HG03457 (cell line): ENCODE data around the gene SLC17A6.

Experiments
- ATAC-seq: cut with Tn5 transposase; IDR thresholded peaks from one replicate; pipeline ENCODE4 v1.9.1; 2021; ENCODE audit warnings: moderate number of reproducible peaks; ENCODE audit not compliant: unreplicated experiment

SLC17A6 gene

GRCh38 chr11:22389526-22390282 lies 51.5 kb downstream of the SLC17A6 start:
- ATAC-seq, result no peak

GRCh38 chr11:22390283-22390655 lies 52.1 kb downstream of the SLC17A6 start:
- no peak for ATAC-seq

DNA sequence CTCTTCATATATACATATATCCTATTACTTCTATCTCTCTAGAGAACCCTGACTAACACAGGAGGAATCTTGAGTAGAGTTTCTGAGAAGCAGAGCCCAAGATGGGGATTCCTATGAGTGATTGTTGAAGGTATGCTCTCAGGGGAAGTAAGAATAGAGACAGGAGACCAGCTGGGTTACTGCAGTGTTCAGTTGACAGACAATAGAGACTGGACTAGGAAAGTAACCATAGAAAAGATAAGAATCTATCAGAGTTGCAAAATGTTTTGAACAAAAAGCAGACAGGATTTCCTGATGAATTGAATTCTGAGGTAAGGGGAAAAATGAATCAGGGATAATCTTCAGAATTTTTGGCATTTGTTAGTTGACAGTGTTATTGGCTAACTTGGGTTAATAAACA lies 54.4 kb downstream of the SLC17A6 start:
- ATAC-seq, result no peak

- no peak for ATAC-seq
Observed at GRCh38 chr11:22405377-22405776, 67.2 kb downstream of the SLC17A6 start.

- no peak for ATAC-seq
Observed at GRCh38 chr11:22407267-22407666, 69.1 kb downstream of the SLC17A6 start.

DNA sequence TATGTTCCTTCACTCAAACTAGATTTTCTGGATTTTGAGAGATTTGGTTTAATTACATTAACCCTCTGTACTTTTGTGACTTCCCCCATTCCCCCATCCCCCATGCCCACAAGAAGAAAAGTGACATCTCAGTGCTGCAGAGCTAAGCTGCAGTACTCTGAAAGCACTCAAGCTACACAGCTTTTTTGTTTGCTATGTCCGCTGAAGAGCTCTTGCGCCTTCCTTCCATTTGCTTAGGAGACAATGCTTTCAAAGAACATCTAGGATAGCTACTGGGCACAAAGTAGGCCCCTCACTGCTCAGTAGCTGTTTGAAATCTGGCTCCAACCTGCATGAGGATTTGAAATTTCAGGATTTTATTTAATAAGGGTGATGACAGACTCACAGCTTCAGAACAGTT lies 69.7 kb downstream of the SLC17A6 start:
- no peak for ATAC-seq

DNA sequence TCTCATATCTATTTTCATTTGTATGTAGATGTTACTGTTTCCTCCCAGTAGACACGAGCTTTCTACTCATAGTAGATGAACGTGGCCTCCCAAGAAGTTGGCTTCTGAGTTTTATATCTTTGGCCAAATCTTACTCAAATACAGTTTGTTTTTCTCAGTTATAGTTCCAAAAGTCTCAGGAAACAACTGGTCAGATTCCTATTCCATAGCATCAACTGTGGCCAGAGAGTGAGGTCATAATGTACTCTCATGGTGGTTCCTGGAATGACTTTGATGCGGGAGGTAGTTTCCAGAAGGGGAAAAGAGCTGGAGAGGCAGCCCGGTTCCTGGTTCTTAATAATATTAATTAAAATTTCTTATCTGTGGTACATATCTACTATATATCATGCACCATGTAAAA lies 77.3 kb downstream of the SLC17A6 start:
- no peak for ATAC-seq

- no peak for ATAC-seq
Observed at GRCh38 chr11:22416462-22416861, 78.3 kb downstream of the SLC17A6 start.

- no peak for ATAC-seq
Observed at GRCh38 chr11:22426915-22427314, 88.7 kb downstream of the SLC17A6 start.
